Ureter (tissue), 1 donor: ENCODE measurements around the gene BIRC6. TPM values are rescaled to one million over a fixed set of nuclear protein-coding genes. Genes with fewer than 3 reads are reported as not detected.
"Not testable (repeated sequence)": the region's sequence is repeated elsewhere in the genome, so short reads cannot be mapped to it uniquely, and the experiment has no call there.

Source experiments
- DNase-seq: peaks from one replicate; pipeline ENCODE4 v3.0.0-alpha.2; 2020; ENCODE audit warnings: low spot score
- total RNA-seq: library from RNA; stranded (reverse); gene quantifications from one replicate; pipeline ENCODE4 v1.2.4, GENCODE V29; 2023
- donor health status: DM: yes; HTN: yes; CAD: no.

BIRC6 gene
- total RNA-seq, 1 donor from 2014 or later: 172 TPM

- DNase-seq: no peak
Measured at GRCh38 chr2:32611771-32612170, 254.9 kb downstream of the BIRC6 start.

DNA sequence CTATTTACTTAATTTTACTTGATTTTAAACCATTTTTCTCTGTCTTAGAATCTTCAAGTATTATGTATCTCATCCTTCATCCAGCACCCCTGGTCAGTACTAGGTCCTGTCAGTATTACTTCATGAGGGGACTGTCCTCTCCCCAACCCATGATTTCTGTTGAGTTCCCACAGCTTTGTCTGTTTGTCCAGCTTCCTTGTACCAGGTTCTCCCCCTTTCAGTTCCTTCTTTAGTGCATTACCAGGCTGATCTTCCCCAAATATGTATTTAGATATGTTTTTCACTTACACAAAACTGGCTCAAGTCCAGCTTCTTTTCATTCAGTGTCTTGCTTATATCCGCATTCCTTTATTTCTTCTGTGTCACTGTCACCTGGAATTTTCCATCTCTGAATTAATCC, 257.3 kb downstream of the BIRC6 start:
- DNase-seq: no peak

DNA sequence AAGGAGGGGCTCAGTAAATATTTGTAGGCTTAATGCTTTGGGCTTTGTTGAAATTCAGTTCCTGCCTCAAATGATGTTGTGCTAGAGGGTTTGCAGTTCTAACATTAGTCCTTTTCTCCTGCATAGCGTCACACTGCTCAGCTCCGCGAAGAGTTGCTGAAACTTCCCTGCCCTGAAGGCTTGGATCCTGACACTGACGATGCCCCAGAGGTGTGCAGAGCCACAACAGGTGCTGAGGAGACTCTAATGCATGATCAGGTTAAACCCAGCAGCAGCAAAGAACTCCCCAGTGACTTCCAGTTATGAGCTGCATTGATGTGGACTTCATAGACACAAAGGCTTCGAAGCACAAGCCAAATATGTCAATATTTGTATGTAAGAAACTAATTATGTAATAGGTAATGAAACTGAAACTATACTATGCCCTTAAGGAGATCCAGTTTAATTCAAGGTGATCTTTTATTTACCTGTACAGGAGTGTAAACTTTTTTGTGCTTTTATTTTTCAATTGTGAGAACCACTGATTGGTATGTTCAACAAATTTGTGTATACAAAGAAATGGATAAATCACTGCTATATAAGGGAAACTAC, 260.9 kb downstream of the BIRC6 start:
- no peak for DNase-seq

GRCh38 chr2:32622570-32623310, 265.9 kb downstream of the BIRC6 start:
- DNase-seq: no peak

- DNase-seq: no peak
Measured at GRCh38 chr2:32623311-32623706, 266.5 kb downstream of the BIRC6 start.

DNA sequence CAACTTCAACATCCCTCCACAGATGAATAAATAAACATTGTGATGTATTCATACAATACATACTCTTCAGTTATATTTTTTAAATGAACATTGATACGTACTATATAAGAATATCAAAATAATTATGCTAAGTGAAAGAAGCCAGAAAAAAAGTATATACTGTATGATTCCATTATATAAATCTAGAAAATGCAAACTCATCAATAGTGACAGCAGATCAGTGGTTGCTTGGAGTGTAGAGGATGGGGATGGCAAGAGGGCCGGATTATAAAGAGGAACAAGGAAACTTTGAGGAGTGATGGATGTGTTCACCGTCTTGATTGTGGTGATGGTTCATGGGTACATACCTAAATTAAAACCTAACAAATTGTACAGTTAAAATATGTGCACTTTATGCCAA, 268.0 kb downstream of the BIRC6 start:
- DNase-seq: no peak

DNA sequence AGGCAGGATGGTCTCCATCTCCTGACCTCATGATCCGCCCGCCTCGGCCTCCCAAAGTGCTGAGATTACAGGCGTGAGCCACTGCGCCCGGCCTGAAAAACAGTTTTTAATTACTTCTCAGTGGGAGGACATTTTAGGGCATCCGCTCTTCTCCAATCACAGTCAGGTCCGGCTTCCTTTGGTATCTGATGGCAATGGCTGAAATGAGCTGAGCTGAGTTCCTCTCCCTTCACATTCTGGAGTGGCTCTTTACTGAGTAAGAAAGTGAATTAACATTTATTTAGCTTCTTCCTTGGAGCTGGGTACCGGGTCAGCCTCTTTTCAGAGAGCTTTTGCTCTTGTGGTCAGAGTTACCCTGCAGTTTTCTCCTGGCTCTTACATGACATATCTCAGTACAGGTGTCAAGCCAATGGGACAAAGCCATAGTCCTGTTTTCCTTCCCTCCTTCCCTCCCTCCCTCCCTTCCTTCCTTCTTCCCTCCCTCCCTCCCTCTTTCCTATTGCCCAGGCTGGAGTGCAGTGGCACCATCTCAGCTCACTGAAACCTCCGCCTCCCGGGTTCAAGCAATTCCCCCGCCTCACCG, 269.9 kb downstream of the BIRC6 start:
- DNase-seq: no peak

DNA sequence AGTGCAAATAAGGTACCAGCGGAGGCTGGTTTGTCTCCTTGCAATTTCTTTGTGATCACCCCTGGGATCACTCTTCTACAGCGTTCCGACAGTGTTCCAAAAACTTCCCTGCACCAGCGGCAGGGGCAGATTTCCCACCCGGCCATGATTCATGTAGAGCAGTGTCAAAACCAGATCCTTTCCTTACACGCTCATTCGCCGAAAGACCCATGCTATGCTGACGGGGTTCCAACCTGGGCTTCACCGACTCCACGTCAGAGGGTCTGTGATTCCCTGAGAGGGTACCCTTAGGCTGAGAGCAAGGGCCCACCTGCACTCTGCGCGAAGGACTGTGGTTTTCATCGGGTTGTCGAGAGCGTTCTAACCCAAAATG, 270.6 kb downstream of the BIRC6 start:
- DNase-seq: peak; percentile 48

- peak; percentile 96 for DNase-seq
Measured at GRCh38 chr2:32627814-32628579, 271.2 kb downstream of the BIRC6 start, which contains the start of gene TTC27. Gene TTC27, plus strand, starts transcription at chr2:32628050. Its CDS starts 243 bp downstream, at chr2:32628293.

- no peak for DNase-seq
Measured at GRCh38 chr2:32632089-32632488, 275.3 kb downstream of the BIRC6 start.

DNA sequence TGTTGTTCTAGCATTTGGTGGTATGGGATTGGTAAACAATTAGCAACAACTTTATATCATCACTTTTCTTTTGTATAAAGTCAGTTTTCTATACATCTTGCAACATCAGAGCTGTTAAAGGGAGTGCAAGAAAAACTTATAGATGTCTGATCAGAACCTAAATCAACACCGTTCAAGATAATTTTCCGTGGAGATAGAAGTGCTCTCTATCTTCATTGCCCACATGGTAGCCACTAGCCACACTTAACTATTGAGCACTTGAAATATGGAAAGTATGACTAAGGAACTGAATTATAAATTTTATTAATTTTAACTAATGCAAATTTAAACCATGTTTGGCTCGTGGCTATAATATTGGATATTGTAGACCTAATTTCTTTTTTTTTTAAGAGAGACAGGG, 276.2 kb downstream of the BIRC6 start:
- no peak for DNase-seq

GRCh38 chr2:32638548-32638947, 281.7 kb downstream of the BIRC6 start:
- DNase-seq: not testable (repeated sequence)

GRCh38 chr2:32641180-32641579, 284.4 kb downstream of the BIRC6 start:
- DNase-seq: no peak

GRCh38 chr2:32647180-32647651, 290.4 kb downstream of the BIRC6 start:
- no peak for DNase-seq

GRCh38 chr2:32652555-32653209, 295.9 kb downstream of the BIRC6 start:
- no peak for DNase-seq

GRCh38 chr2:32656069-32656468, 299.2 kb downstream of the BIRC6 start:
- no peak for DNase-seq

GRCh38 chr2:32663864-32664263, 307.0 kb downstream of the BIRC6 start:
- DNase-seq: no peak

- no peak for DNase-seq
Measured at GRCh38 chr2:32666704-32667103, 309.9 kb downstream of the BIRC6 start.

- DNase-seq: no peak
Measured at GRCh38 chr2:32668254-32668653, 311.4 kb downstream of the BIRC6 start.
